Mucosa of descending colon (tissue), 3 donors: ENCODE results near the gene SLC11A2. TPM values are rescaled to one million over a fixed set of nuclear protein-coding genes. Genes with fewer than 3 reads are reported as not detected.

Experiments
- ATAC-seq: fragments of 200-7000 bp; cut with Tn5 transposase; one replicate; pipeline ENCODE4 v1.9.1; 2020; ENCODE audit warnings: mild to moderate bottlenecking, moderate library complexity
- DNase-seq, 3 donors: peaks; one replicate each; pipeline ENCODE4 v3.0.0-alpha.2; 2020
- H3K36me3 ChIP-seq: fragments of 200-600 bp; one replicate; pipeline ENCODE4 v1.8.0; 2021; ENCODE audit warnings: low read depth, mild to moderate bottlenecking
- H3K4me1 ChIP-seq: fragments of 200-600 bp; one replicate; pipeline ENCODE4 v1.8.0; 2021; ENCODE audit warnings: low read depth, mild to moderate bottlenecking
- H3K4me3 ChIP-seq: fragments of 200-600 bp; one replicate; pipeline ENCODE4 v1.8.0; 2021; ENCODE audit warnings: mild to moderate bottlenecking
- H3K9me3 ChIP-seq: fragments of 200-600 bp; one replicate; pipeline ENCODE4 v1.8.0; 2021; ENCODE audit warnings: mild to moderate bottlenecking
- CTCF ChIP-seq: fragments of 200-600 bp; IDR thresholded peaks from one replicate; pipeline ENCODE4 v1.8.0; 2022; ENCODE audit warnings: antibody characterized with exemption, mild to moderate bottlenecking
- intact Hi-C, 2 donors: fragments of 100-400 bp; cut with DNase I in 1 of 2; cut with micrococcal nuclease in 1 of 2; formaldehyde crosslinking; loops; one replicate each; pipeline versions ENCODE4 v1.11.0 to v1.11.1; 2022; cut with DNase I, micrococcal nuclease
- total RNA-seq, 3 donors: library from RNA; stranded (reverse); fragmentation: NEBNext Ultra II Directional in 2 of 3; extraction: Animal tissue kit (Norgen Biotek cat#: 25700) in 2 of 3; gene quantifications; one replicate each; pipeline versions ENCODE4 v1.2.1 to v1.2.4, GENCODE V29; 2021 to 2023
- donor health status: DM: no; HTN: no; CAD: no; lungs with moderate emphysema.
- donor health status: DM: no; HTN: no; CAD: no.
- donor health status: DM: no; HTN: yes; CAD: no.

SLC11A2 gene
- total RNA-seq, 3 donors from 2014 or later: 32.3 to 48.9 (median 43.0) TPM

- peak in 1 of 3 donors; percentile 27 for DNase-seq
- Histone ChIP-seq H3K9me3 (no peaks in the 10 kb centered on the region), H3K36me3 (no peaks in the 10 kb centered on the region), H3K4me3 (no peak overlapping the region), H3K4me1 (no peaks in the 10 kb centered on the region)
- intact Hi-C loops: no loop called here
- peak; percentile 37 for ATAC-seq
- no peak for TF ChIP-seq CTCF
Observed at GRCh38 chr12:51036279-51036678, 10.1 kb upstream of the SLC11A2 start.

GRCh38 chr12:51033457-51034089, 7.4 kb upstream of the SLC11A2 start:
- intact Hi-C loops: no loop called here
- no peak for TF ChIP-seq CTCF
- no peak for ATAC-seq
- H3K9me3 ChIP-seq: no peaks in the 10 kb centered on the region
- no peak overlapping the region for H3K4me3 ChIP-seq
- no peaks in the 10 kb centered on the region for H3K36me3 ChIP-seq
- H3K4me1 ChIP-seq: no peaks in the 10 kb centered on the region
- DNase-seq: no peak

GRCh38 chr12:51033048-51033447, 6.9 kb upstream of the SLC11A2 start:
- no peaks in the 10 kb centered on the region for H3K9me3 ChIP-seq
- no peak overlapping the region for H3K4me3 ChIP-seq
- intact Hi-C loops: no loop called here
- TF ChIP-seq CTCF: no peak
- DNase-seq (no peak), ATAC-seq (no peak)
- peaks cover 2% of the 10 kb centered on the region for H3K4me1 ChIP-seq
- no peaks in the 10 kb centered on the region for H3K36me3 ChIP-seq

- ATAC-seq: no peak
- no peak for DNase-seq
- Histone ChIP-seq H3K4me1 (peaks cover 6% of the 10 kb centered on the region), H3K4me3 (no peak overlapping the region), H3K36me3 (no peaks in the 10 kb centered on the region), H3K9me3 (no peaks in the 10 kb centered on the region)
- intact Hi-C loops: no loop called here
- no peak for TF ChIP-seq CTCF
Observed at GRCh38 chr12:51028813-51029150, 2.6 kb upstream of the SLC11A2 start.

GRCh38 chr12:51028126-51028812, 2.1 kb upstream of the SLC11A2 start:
- DNase-seq (peak in 2 of 3 donors; percentile 32 to 54), ATAC-seq (peak; percentile 22)
- peaks cover 6% of the 10 kb centered on the region for H3K4me1 ChIP-seq
- intact Hi-C loops: no loop called here
- H3K9me3 ChIP-seq: no peaks in the 10 kb centered on the region
- no peak for TF ChIP-seq CTCF
- H3K4me3 ChIP-seq: no peak overlapping the region
- H3K36me3 ChIP-seq: no peaks in the 10 kb centered on the region
